A204.1 (cell line): ENCODE results near the gene OPHN1.
"Not testable (repeated sequence)": the region's sequence is repeated elsewhere in the genome, so short reads cannot be mapped to it uniquely, and the experiment has no call there.

Experiments used
- FAIRE-seq: peaks from 2 replicates; lab custom pipeline; 2012; peaks lifted over from hg19 to GRCh38; lab: Jason Lieb, UNC

OPHN1 gene

GRCh38 chrX:68355629-68355920 is 77.7 kb downstream of the OPHN1 start:
- FAIRE-seq = no peak

- FAIRE-seq = no peak
Measured at GRCh38 chrX:68354879-68355628, 78.2 kb downstream of the OPHN1 start.

- no peak for FAIRE-seq
Measured at GRCh38 chrX:68345025-68345424, 88.3 kb downstream of the OPHN1 start.

GRCh38 chrX:68343551-68343950 is 89.7 kb downstream of the OPHN1 start:
- FAIRE-seq = no peak

DNA sequence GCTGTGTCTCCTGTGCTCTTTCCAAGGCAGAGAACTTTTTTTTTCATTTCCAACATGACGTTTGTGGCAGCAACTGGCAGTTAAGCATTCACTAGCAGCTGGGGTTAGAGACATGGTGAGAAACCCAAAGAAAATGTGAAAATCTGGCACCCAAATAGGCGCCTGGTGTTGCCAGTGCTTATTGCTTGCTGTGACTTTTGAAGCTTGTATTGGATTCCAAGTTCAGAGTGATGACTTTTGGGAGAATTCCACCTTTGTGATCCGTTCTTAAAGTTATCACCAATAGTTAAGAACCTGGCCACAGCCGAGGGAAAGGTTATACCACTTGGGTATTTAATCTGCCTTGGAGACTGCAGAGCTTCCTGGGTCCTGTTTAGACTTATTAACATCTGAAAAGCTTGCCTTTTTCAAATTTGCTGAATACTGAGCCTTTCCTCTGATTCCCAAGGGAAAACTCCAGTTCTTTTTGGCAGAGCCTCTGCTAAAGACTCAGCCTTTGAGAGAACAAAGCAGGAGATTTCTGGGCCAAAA is 101.0 kb downstream of the OPHN1 start:
- no peak for FAIRE-seq

GRCh38 chrX:68326841-68327240 is 106.5 kb downstream of the OPHN1 start:
- FAIRE-seq = not testable (repeated sequence)

- FAIRE-seq = no peak
Measured at GRCh38 chrX:68307769-68308168, 125.5 kb downstream of the OPHN1 start.

DNA sequence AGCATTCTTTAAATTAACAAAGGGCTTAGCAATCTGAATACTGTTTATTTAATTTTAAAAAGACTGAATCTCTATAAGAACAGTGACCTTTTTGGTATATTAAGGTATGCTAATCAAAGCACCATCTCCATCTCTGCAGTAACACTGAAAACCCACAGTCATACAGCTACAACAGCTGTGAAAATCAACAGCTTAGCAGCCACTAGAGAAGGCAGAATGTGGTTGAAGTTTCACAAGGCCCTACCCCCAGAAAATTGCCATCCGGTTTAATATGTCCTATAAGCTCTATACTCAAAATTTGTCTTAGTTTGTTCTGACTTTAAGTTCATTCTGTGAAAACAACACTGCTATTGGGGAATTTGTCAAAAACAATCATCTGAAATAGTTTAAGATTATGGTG is 128.7 kb downstream of the OPHN1 start:
- FAIRE-seq = no peak

GRCh38 chrX:68299898-68300297 is 133.4 kb downstream of the OPHN1 start:
- no peak for FAIRE-seq

DNA sequence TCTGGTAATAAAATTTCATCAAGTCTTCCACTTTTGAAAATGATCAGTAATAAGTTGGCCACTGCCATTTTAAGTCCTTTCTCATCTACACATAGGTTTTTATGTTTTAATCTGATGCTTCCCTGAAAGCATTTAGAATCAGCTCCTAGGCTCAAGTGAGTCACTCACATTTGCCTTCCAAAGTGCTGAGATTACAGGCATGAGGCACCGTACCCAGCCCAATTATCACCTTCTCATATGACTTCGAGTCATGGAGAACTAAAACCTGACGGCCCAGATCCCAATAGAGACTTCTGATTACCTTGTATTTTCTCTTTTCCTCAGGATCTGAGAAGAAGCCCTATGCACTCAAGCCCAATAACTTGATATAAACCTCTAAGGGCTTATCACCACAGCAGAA is 140.8 kb downstream of the OPHN1 start:
- FAIRE-seq = no peak

DNA sequence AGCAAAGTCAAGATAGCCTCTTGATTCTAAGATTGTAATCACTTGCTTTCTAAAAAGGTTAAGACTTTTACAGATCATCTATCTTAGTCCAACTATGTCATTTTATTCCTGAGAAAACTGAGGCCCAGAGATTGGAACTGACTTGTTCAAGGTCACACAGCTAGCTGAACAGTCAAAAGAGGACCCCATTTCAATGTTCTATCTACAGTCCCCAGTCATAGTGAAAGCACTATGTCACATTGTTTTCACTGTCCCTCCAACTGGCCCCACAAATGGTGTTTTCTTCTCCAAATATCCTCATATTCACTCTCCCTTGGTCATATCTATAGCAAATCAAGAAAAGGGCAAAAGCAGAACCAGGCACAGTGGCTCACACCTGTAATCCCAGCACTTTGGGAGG is 145.2 kb downstream of the OPHN1 start:
- no peak for FAIRE-seq

- no peak for FAIRE-seq
Measured at GRCh38 chrX:68287419-68287818, 145.9 kb downstream of the OPHN1 start.

DNA sequence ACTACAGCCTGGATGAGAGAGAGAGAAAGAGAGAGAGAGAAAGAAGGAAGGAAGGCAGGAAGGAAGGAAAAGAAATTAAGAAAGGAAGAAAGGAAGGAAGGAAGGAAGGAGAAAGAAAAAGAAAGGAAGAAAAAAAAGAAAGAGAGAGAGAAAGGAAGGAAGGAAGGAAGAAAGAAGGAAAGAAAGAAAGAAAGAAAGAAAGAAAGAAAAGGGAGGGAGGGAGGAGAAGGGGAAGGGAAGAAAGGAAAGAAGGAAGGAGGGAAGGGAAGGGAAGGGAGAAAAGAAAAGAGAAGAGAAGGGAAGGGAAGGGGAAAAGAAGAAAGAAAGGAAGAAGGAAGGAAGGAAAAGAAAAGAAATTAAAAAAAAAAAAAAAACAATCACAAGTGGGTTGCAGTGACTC is 146.3 kb downstream of the OPHN1 start:
- FAIRE-seq = no peak

GRCh38 chrX:68286076-68286475 is 147.2 kb downstream of the OPHN1 start:
- no peak for FAIRE-seq

- FAIRE-seq = no peak
Measured at GRCh38 chrX:68284281-68284904, 148.9 kb downstream of the OPHN1 start.

- FAIRE-seq = no peak
Measured at GRCh38 chrX:68273887-68274286, 159.4 kb downstream of the OPHN1 start.

DNA sequence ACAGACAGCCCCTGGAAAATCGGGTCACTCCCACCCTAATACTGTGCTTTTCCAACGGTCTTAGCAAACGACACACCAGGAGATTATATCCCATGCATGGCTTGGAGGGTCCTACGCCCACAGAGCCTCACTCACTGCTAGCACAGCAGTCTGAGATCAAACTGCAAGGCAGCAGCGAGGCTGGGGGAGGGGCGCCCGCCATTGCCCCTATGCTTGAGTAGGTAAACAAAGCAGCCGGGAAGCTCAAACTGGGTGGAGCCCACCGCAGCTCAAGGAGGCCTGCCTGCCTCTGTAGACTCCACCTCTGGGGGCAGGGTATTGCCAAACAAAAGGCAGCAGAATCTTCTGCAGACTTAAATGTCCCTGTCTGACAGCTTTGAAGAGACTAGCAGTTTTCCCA is 168.5 kb downstream of the OPHN1 start:
- not testable (repeated sequence) for FAIRE-seq

DNA sequence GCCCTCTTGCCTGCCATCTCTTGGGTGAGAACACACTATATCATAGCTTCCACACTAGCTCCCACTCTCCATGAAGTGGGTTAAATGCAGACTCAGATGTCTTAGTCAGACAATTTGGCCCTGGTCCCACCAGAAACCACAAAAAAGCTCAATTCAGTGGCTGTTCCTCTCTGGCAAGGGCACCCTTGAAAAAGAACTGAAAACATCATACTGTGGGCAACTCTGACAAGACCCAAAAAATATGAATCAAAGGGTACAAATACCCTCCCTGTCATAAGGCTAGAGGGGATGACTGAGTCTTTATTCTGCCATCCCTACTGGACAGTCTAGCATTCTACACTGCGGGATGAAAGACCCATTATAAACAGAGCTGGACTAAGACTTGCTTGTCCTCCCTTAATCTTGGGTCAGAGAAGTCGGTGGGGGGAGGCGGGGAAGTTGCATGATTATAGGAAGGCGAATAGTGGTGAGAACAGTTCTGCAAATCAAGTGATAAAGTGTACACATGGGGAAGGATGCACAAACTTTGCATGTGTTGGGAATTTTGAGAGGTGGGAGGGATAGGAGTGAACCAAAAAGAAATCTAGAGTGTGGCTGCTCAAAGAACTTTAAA is 172.1 kb downstream of the OPHN1 start:
- no peak for FAIRE-seq

- no peak for FAIRE-seq
Measured at GRCh38 chrX:68256990-68257389, 176.3 kb downstream of the OPHN1 start.

GRCh38 chrX:68254738-68255645 is 178.3 kb downstream of the OPHN1 start:
- FAIRE-seq = no peak

DNA sequence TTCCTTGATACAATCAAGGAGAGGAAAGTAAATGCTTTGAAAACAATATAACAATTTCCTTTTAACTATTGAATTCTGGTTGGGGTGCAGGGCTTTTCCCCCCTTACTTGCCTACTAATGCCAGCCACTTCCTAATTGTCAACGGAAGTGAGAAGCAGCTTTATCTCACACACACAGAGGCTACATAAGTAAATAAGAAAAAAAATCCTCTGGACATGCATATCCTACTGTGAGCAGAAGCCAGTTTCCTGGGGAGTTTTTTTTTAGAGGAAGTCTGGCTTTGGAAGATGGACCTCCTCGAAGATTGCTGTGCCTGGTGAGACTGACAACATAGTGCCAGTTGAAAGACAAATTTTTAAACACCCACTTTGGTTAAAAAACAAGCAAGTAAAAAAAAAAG is 180.6 kb downstream of the OPHN1 start:
- no peak for FAIRE-seq

DNA sequence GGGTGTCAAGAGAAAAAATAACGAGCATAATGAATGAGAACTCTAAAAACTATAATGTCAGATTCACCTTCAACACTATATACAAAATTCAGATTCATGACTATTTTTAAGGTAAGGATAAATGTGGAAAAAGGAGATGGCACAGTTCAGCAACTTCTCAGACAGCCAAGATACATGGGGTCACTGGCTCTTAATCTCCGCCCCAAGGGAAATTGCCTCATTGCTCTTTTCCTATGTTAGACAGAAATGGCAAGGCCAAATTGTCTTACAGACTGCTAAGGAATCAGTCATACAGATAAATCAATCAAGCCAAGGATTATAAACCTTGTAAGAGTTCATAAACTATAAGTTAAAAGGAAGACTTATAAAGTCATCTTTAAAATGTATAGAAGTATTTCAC is 183.4 kb downstream of the OPHN1 start:
- FAIRE-seq = no peak

DNA sequence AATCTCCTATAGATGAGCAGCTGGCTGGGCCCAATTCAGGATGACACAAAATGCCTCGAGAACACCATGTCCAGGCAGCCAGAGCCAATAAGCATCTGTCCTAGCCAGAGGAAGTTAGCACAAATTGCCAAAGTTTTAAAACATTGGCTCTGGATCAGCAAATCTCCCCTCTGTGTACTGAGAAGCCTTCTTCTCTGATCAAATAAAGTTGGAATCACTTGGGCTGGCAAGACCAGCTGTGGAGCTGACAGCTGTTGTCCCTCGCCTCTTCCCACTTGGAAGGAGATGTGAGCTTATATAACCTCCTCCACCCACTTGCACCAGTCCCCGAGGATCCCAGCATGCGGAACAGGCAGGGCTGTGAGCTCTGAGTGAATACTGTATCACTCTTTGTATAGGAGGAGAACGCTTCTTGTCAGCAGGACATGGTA is 183.9 kb downstream of the OPHN1 start:
- no peak for FAIRE-seq
